HL-60/S4 (cell line): ENCODE results near the gene FXYD2.

Experiments
- in situ Hi-C: fragments of 300-500 bp; cut with MboI; formaldehyde crosslinking; loops from 2 replicates; pipeline ENCODE4 v1.14.3; 2022; ENCODE audit warnings: low sequenced_read_pairs

The FXYD2 gene

DNA sequence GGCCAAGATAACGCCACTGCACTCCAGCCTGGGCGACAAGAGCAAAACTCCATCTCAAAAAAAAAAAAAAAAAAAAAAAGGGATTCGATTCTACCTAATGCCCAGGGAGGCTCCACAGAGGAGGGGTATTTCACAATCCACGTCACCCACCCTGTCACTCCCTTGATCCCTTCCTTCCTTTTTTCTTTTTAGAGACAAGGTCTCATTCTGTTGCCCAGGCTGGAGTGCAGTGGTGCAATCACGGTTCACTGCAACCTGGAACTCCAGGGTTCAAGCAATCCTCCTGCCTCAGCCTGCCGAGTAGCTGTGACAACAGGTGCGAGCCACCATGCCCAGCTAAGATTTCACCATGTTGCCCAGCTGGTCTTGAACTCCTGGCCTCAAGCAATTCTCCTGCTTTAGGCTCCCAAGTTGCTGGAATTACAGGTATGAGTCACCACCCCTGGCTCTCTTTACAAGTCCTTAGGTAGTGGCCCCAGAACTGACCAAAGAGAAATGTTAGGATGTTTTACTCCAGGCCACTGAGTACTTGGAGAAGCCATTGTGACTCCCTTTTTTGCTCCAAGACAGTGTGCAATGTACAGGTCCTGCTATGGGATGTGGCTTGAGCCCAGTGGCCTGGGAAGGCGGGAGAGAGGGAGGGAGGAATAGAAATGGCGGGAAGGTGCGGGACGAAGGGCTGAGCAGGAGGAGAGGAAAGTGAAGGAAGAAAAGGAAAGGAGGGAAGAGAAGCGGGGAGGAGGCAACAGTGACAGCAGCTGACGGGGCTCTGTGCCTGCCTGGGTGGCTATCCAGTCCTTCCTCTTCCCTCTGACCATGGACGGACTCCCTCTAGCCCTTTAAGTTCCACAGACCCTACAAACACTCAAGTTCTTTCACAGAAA lies 11.8 kb upstream of the FXYD2 start:
- in situ Hi-C loops: no loop called here

DNA sequence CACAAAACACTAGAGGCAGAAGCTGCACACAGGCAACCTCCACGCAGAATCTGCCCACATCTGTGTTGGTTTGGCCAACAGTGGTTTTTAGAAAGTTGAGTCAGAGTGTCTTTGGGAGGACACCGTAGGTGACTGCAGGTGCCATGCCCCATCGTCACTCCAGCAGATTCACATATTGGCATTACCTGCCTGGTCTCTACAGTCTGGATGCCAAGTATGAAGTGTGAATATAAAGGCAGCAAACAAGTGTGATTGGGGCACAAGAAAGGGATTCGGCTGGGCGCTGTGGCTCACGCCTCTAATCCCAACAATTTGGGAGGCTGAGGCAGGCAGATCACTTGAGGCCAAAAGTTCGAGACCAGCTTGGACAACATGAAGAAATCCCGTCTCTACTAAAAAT lies 11.0 kb upstream of the FXYD2 start:
- in situ Hi-C loops: no loop called here

DNA sequence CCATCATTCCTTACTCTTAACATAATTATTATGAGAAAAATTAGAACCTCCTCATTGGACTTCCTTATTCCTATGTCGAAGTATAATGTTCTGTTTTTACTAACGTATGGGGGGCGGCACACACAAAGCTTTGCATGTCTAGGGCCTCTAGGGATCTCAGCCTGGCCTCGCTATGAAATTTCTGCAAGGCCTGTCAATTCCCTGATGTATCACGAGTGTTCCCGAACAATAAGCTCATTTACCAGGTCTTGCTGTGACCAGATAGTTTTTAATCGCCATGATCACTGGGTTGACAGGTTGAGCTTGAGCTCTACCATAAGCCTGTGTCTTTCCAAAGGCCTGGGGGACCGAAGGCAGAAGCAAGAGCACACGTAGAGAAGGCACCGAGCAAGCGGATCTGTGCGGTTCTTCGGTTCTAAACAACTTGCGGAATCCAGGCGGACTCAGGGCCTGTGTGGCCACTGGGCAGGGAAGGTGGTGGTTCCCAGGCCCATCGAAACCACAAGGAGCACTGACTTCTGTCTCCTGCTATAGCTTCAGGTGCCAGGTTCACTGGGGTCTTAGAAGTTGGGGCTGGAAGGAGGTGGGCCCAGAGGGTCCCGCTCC lies 10.4 kb upstream of the FXYD2 start:
- in situ Hi-C loops: no loop called here

DNA sequence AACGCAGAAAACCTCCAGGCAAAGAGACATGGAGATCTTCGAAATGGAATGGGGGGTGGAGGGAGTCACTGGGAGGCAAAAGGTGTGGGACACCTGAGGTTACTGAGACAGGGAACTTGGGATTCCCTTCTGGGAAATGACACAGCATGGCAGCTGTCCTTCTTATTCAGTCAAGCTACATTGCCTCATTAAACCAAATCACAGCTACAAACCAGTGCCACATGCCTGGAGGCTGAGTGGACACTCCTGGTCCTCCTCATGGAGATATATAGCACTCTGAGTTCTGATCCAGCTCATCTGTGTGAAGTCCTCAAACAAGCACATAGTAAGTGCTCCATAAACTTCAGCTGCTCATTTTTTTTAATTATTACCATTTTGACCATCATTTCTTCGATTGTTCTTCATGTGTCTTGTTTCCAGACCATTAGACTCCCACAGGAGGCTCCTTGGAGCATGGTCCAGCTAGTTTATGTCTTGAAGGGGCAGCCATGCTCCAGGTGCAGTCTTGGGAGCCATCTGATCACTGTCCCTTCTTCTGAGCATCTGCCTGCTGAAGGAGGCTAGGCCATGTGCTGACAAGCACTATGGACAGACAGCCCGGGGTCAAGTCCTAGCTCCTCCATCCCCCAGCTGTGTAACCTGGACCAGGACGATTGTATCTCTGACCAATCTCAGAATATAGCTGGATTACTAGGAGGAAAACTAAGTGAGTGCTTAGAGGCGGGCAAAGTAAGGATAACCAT lies 9.7 kb upstream of the FXYD2 start:
- in situ Hi-C loops: no loop called here

DNA sequence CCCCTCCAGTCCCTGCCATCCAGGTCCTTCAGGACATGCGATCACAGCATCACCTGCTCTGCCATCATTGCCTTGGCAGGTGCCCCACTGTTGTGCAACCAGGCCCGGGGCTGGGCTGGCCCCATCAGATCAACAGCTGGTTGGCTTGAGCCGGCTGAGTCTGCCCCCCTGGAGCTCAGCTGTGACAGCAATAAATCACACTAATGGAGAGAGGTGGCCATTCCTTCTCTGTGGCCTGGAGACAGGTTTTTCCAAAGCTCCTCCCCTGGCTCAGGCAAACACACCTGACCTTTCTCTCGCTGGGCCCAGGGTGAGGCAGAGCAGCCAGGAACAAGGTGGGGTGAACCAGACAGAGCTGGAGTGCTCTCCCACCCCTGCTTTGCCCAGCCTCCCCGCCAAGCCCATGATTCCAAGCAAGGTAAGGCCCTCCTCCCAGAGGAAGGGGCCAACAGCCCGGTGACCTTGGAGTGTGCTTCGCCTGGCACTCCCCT lies 8.9 kb upstream of the FXYD2 start:
- in situ Hi-C loops: no loop called here

GRCh38 chr11:117832511-117832910 lies 8.0 kb upstream of the FXYD2 start:
- in situ Hi-C loops: no loop called here

GRCh38 chr11:117831661-117832415 lies 7.3 kb upstream of the FXYD2 start:
- in situ Hi-C loops: no loop called here

DNA sequence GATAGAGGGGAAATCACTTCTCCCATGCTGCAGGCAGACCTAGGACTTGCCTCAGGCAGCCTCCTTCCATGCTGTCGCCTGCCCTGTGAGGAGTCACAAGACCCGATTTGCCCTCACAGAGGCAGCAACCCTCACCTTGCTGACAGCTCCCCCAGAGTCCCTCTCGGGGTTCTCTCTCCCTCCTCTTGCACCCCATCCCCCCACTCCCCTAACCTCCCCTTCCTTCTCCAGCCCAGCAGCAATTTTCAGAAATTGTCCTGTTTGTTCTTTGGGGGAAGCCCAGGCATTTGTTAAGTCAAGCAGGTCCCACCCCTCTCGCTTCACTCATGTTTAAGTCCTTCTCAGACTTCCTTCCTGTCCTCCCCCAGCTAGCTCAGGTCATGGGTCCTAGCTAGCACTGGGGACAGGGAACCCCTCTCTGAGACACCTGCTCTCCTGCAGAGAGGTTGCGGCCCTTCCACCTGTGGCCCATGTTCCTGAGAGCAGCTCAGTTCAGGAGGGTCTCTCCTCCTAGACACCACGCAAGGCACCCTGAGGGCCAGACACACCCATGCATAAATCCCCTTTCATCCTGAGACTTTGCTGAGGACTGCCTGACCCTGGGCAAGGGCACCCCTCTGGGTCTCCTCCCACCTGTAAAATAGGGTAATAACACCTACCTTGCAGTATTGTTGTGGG lies 6.3 kb upstream of the FXYD2 start:
- in situ Hi-C loops: no loop called here

DNA sequence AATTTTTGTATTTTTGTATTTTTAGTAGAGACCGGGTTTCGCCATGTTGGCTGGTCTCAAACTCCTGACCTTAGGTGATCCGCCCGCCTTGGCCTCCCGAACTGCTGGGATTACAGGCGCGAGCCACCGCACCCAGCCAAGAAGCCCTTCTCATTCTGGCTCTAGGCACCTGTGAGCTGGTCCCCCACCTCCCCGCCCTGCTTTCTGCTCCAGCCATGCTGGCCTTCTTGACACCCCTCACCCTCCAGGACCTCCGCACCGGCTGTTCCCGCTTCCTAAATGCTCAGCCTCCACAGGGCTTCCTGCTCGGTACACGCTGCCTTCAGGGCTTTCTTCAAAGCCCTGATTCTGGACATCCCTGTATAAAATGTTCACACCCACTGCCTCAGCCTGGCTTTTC lies 5.5 kb upstream of the FXYD2 start:
- in situ Hi-C loops: no loop called here

DNA sequence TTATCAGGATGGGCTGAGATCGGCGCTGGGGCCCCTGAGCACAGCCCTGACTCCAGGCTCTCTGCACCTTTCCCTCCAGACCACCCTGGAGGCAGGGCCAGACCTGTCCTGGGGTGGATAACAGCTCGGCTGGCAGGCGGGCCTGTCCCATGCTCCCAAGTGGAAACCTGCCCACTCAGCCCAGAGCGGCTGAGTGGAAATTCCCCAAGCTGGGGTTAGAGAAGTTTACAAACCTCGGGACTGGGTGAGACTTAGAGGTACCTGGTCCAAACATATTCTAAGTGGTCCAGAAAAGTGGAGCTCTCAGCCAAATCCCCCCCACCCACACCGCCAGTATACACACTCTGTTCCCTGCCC lies 4.8 kb upstream of the FXYD2 start:
- in situ Hi-C loops: loop anchor here (10.0 kb wide), 1 partner anchor 345 kb away; the partner anchor contains the start of gene SCN2B

DNA sequence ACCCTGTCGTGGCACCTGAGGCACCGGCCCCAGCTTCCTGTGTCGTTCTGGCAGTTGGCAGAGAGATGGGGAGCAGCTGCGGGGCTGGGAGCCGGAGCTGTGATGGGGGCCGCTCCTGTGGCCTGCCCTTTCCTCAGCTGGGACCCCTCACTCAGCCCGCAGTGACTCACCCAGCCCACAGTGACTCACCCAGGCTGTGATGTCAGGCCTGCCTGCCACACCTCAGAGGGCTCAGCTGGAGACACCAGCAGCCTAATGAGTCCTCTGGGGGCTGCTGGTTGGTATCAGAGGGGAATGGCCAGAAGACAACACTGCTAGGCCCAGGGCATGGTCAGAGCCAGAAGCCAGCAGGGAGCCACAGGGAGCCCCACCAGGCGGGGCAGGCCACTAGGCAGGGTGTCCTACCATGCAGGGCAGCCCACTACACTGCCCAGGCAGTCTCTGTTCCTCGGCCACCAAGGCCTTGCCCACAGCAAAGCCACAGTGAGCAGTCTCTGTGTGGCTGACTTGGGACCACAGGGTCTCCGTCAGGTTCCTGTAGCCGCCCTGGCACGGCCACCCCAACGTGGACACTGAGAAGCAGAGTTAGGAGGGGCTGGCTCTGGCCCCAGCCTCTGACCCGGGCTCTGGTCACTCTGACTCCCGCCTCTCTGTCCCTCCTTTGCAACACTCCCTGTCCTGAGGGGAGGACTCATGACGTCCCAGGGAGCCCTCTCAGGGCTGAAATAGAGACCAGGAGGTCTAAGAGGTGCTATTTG lies 4.2 kb upstream of the FXYD2 start:
- in situ Hi-C loops: loop anchor here (10.0 kb wide), 1 partner anchor 346 kb away; the partner anchor contains the start of gene SCN2B

- in situ Hi-C loops: loop anchor here (10.0 kb wide), 1 partner anchor 347 kb away; the partner anchor contains the start of gene SCN2B
Measured at GRCh38 chr11:117827521-117828511, 3.3 kb upstream of the FXYD2 start.

- in situ Hi-C loops: loop anchor here (10.0 kb wide), 1 partner anchor 348 kb away; the partner anchor contains the start of gene SCN2B
Measured at GRCh38 chr11:117826832-117827231, 2.3 kb upstream of the FXYD2 start.

- in situ Hi-C loops: loop anchor here (10.0 kb wide), 1 partner anchor 349 kb away; the partner anchor contains the start of gene SCN2B
Measured at GRCh38 chr11:117826190-117826570, 1.6 kb upstream of the FXYD2 start.

- in situ Hi-C loops: loop anchor here (10.0 kb wide), 1 partner anchor 349 kb away; the partner anchor contains the start of gene SCN2B
Measured at GRCh38 chr11:117825538-117826189, 1.1 kb upstream of the FXYD2 start.

- in situ Hi-C loops: loop anchor here (5.0 to 10.0 kb wide), 3 partner anchors 123 to 351 kb away; partner anchors contain the start of gene SCN2B
Measured at GRCh38 chr11:117823946-117824420, 561 bp downstream of the FXYD2 start.

GRCh38 chr11:117823294-117823945 lies 1.1 kb downstream of the FXYD2 start:
- in situ Hi-C loops: loop anchor here (5.0 to 10.0 kb wide), 3 partner anchors 124 to 351 kb away; partner anchors contain the start of gene SCN2B
